Lung (tissue), 12 donors: ENCODE results near the gene FZR1. TPM values are rescaled to one million over a fixed set of nuclear protein-coding genes. Genes with fewer than 3 reads are reported as not detected.

Experiments
- ATAC-seq: fragments of 200-7000 bp; cut with Tn5 transposase; one replicate; pipeline ENCODE4 v1.9.1; 2020; ENCODE audit warnings: moderate number of reproducible peaks; ENCODE audit not compliant: insufficient read depth, low FRiP score
- DNase-seq, 3 donors: peaks; one replicate each; pipeline ENCODE4 v3.0.0-alpha.2; 2013 to 2017
- H3K27ac ChIP-seq, 2 donors: one replicate each; pipeline ENCODE4 v1.5.1; 2013; ENCODE audit warnings: mild to moderate bottlenecking in 2 of 2, moderate library complexity in 2 of 2, control low read depth in 1 of 2, inconsistent platforms in 1 of 2, low read depth in 1 of 2, low read length in 1 of 2
- H3K27me3 ChIP-seq, 3 donors: one replicate each; pipeline ENCODE4 v1.5.1; 2013; ENCODE audit warnings: low read length in 2 of 3; ENCODE audit not compliant: control insufficient read depth in 3 of 3, insufficient read depth in 3 of 3
- H3K36me3 ChIP-seq, 4 donors: one replicate each; pipeline ENCODE4 v1.5.1; 2013; ENCODE audit warnings: low read length in 4 of 4, mild to moderate bottlenecking in 1 of 4, moderate library complexity in 1 of 4; ENCODE audit not compliant: control insufficient read depth in 4 of 4, insufficient read depth in 4 of 4
- H3K4me1 ChIP-seq, 5 donors: one replicate each; pipeline ENCODE4 v1.5.1; 2013; ENCODE audit warnings: low read length in 5 of 5, mild to moderate bottlenecking in 2 of 5, moderate library complexity in 1 of 5; ENCODE audit not compliant: control insufficient read depth in 5 of 5, insufficient read depth in 5 of 5
- H3K4me3 ChIP-seq: one replicate; pipeline ENCODE4 v1.5.1; 2013; ENCODE audit warnings: mild to moderate bottlenecking, control low read depth, moderate library complexity
- H3K9ac ChIP-seq, 2 donors: one replicate each; pipeline ENCODE4 v1.5.1; 2013; ENCODE audit warnings: low read length in 2 of 2, control low read depth in 1 of 2; ENCODE audit not compliant: insufficient read depth in 1 of 2
- H3K9me3 ChIP-seq, 4 donors: one replicate each; pipeline ENCODE4 v1.5.1; 2013; ENCODE audit warnings: low read length in 3 of 4, mild to moderate bottlenecking in 1 of 4, moderate library complexity in 1 of 4; ENCODE audit not compliant: control insufficient read depth in 4 of 4, insufficient read depth in 3 of 4
- WGBS, 2 donors: extraction: QIAGEN DNeasy Blood & Tissue Kit; methylation state at CpG; one replicate each; pipeline ENCODE4 v1.1.7; 2013; 5-methylcytosine and 5-hydroxymethylcytosine counted together
- polyA plus RNA-seq, 2 donors: library from polyadenylated mRNA; stranded (reverse); fragments of 200-250 nt; gene quantifications; one replicate each; pipeline ENCODE4 v1.2.1, GENCODE V29; 2013
- total RNA-seq, 2 donors: library from RNA; depleted of rRNA in 1 of 2; stranded (reverse); fragments of >200 nt in 1 of 2; gene quantifications; one replicate each; pipeline ENCODE4 v1.2.1, GENCODE V29; 2014 to 2021
- TF ChIP-seq, protein P1 (sequence below): IDR thresholded peaks from 2 replicates; pipeline ENCODE4 v1.5.1; 2012; ENCODE audit warnings: mild to moderate bottlenecking; ENCODE audit errors: control extremely low read depth, extremely low read depth
- donor health status: control.
- donor health status: control.
- donor health status: Bipolar disorder and iron deficiency.
- donor health status: healthy.
- donor health status: DM: yes; HTN: yes; CAD: no.

Gene FZR1
- total and polyA plus RNA-seq, 4 donors = 20.0 to 45.8 (median 28.3) TPM

DNA sequence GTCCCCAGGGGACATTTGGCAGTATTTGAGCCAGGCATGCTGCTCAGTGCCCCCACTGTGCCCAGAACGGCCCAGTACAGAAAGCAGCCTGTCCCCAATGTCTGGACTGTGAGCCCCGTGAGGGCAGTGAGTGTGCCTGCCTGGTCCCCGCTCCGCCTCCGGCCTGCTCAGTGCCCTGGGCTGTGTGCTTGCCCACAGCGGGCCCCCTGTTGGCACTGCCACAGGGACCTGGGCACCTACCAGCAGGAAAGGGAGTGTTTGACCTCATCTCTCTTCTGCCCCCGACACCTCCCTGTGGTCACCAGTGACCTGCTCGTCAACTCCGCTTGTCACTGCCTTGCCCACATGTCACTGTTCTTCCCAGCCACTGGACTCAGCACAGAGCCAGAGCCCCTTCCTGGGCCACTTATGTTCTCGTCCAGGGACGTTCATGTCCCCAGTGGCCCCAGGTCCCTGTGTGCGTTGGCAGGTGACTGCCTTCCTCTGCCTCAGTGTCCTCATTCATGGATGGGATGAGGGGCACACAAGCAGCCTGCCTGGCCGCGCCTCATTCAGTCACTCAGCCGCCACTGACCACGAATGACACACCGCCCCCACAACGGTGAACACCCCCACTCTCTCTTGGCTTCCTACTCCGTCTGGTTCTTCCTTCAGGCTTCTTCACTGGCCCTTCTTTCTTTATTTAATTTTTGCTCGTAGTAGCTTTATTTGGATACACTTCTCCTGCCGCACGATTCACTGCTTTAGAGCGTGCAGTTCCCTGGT lies 2.8 kb downstream of the FZR1 start:
- no peak overlapping the region for H3K27ac ChIP-seq
- no peak overlapping the region for H3K9ac ChIP-seq
- TF ChIP-seq, protein P1, sequence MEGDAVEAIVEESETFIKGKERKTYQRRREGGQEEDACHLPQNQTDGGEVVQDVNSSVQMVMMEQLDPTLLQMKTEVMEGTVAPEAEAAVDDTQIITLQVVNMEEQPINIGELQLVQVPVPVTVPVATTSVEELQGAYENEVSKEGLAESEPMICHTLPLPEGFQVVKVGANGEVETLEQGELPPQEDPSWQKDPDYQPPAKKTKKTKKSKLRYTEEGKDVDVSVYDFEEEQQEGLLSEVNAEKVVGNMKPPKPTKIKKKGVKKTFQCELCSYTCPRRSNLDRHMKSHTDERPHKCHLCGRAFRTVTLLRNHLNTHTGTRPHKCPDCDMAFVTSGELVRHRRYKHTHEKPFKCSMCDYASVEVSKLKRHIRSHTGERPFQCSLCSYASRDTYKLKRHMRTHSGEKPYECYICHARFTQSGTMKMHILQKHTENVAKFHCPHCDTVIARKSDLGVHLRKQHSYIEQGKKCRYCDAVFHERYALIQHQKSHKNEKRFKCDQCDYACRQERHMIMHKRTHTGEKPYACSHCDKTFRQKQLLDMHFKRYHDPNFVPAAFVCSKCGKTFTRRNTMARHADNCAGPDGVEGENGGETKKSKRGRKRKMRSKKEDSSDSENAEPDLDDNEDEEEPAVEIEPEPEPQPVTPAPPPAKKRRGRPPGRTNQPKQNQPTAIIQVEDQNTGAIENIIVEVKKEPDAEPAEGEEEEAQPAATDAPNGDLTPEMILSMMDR = no peak
- no peaks in the 10 kb centered on the region for H3K27me3 ChIP-seq
- no peak for DNase-seq
- no peaks in the 10 kb centered on the region for H3K9me3 ChIP-seq
- H3K36me3 ChIP-seq = peaks cover 0 to 15% (median 9%) of the 10 kb centered on the region in 4 donors
- H3K4me1 ChIP-seq = peaks cover 0 to 18% (median 5%) of the 10 kb centered on the region in 5 donors
- no peak overlapping the region for H3K4me3 ChIP-seq
- WGBS, 2 donors = 86 to 88% methylated on average over 23 of the region's 23 CpGs
- ATAC-seq = no peak

DNA sequence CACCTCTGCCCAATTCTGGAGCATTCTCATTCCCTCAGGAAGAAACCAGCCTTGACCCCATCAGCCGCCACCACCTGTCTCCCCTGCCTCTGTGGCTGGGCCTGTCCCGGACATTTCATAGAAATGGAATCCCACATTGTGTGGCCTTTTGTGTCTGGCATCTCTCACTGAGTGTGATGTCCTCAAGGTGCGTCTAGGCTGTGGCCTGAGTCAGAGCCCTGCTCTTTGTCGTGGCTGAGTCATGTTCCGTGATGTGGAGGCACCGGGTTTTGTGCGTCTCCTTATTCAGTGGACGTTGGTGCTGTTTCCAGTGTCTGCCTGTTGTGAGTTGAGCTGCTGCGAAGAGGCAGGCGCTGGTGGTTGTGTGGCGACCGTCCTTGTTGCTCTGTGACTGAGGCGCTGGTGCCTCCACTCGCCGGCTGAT lies 3.5 kb downstream of the FZR1 start:
- DNase-seq (no peak), ATAC-seq (no peak)
- Histone ChIP-seq H3K36me3 (peaks cover 0 to 15% (median 9%) of the 10 kb centered on the region in 4 donors), H3K9ac (no peak overlapping the region), H3K27me3 (no peaks in the 10 kb centered on the region), H3K9me3 (no peaks in the 10 kb centered on the region), H3K27ac (no peak overlapping the region), H3K4me1 (peaks cover 0 to 18% (median 5%) of the 10 kb centered on the region in 5 donors), H3K4me3 (no peak overlapping the region)
- 91 to 92% methylated on average over 15 of the region's 15 CpGs for WGBS, 2 donors
- TF ChIP-seq, protein P1 = no peak

DNA sequence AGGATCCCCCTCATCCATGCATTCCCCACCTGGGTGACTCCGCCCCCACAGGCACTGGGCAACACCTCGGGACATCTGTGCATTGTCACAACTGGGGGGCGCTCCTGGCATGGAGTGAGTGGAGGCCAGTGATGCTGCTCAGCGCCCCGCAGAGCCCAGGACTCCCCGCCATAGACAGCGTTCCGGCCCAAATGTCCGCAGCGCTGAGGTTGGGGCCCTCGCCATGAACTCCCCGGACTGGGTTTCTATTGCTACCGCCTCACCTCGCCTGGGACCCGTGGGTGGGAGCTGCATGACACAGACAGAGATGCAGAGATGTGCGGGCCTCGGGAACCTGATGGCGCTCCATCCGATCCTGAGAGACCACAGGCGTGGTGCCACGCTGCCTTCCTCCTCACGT lies 4.6 kb downstream of the FZR1 start:
- H3K27ac ChIP-seq = no peak overlapping the region

More for the DNA sequence above, 4.6 kb downstream of the FZR1 start:
- no peaks in the 10 kb centered on the region for H3K27me3 ChIP-seq
- H3K36me3 ChIP-seq = peaks cover 0 to 16% (median 9%) of the 10 kb centered on the region in 4 donors
- no peaks in the 10 kb centered on the region for H3K9me3 ChIP-seq
- H3K9ac ChIP-seq = no peak overlapping the region
- 92 to 95% methylated on average over 21 to 22 of the region's 22 CpGs for WGBS, 2 donors
- no peak overlapping the region for H3K4me3 ChIP-seq
- DNase-seq (no peak), ATAC-seq (no peak)
- H3K4me1 ChIP-seq = peaks cover 0 to 15% (median 5%) of the 10 kb centered on the region in 5 donors
- TF ChIP-seq, protein P1 = no peak
